Keratinocyte (primary cell): ENCODE data around the gene NAPA. TPM values are rescaled to one million over a fixed set of nuclear protein-coding genes. Genes with fewer than 3 reads are reported as not detected.

Source experiments
- DNase-seq: peaks from one replicate; pipeline ENCODE4 v3.0.0-alpha.2; 2011; ENCODE audit warnings: low read depth, missing footprints, low spot score
- FAIRE-seq: peaks from 2 replicates; lab custom pipeline; 2011; peaks lifted over from hg19 to GRCh38; lab: Jason Lieb, UNC
- H2AFZ ChIP-seq: 2 replicates; pipeline ENCODE4 v1.6.0; 2012; ENCODE audit warnings: low read length, control low read depth, inconsistent platforms; ENCODE audit not compliant: control insufficient read depth
- H3K27ac ChIP-seq: 2 replicates; pipeline ENCODE4 v1.5.1; 2011; ENCODE audit warnings: low read length; ENCODE audit not compliant: control insufficient read depth, insufficient read depth
- H3K27me3 ChIP-seq: 3 replicates; pipeline ENCODE4 v1.6.0; 2011; ENCODE audit warnings: low read length; ENCODE audit not compliant: control insufficient read depth, insufficient read depth; ENCODE audit errors: extremely low read depth
- H3K36me3 ChIP-seq, 2 experiments: 2 replicates in 1 of 2; 3 replicates in 1 of 2; pipeline ENCODE4 v1.5.1; 2011; ENCODE audit warnings: low read length in 2 of 2, mild to moderate bottlenecking in 1 of 2; ENCODE audit not compliant: control insufficient read depth in 2 of 2, insufficient read depth in 2 of 2; ENCODE audit errors: extremely low read depth in 1 of 2
- H3K4me1 ChIP-seq: 3 replicates; pipeline ENCODE4 v1.5.1; 2011; ENCODE audit warnings: low read length; ENCODE audit not compliant: control insufficient read depth, insufficient read depth; ENCODE audit errors: extremely low read depth
- H3K4me2 ChIP-seq: 3 replicates; pipeline ENCODE4 v1.6.0; 2011; ENCODE audit warnings: low read depth, low read length; ENCODE audit not compliant: control insufficient read depth, insufficient read depth; ENCODE audit errors: extremely low read depth
- H3K4me3 ChIP-seq, 3 experiments: fragments of 200-600 bp in 1 of 3; sonication (generic) in 1 of 3; 2 replicates in 2 of 3; 3 replicates in 1 of 3; pipeline ENCODE4 v1.5.1; 2011 to 2016; ENCODE audit warnings: low read length in 3 of 3, mild to moderate bottlenecking in 3 of 3, control low read depth in 2 of 3, inconsistent platforms in 1 of 3, low read depth in 1 of 3, mixed read lengths in 1 of 3, mixed run types in 1 of 3, moderate library complexity in 1 of 3; ENCODE audit not compliant: control insufficient read depth in 2 of 3, insufficient read depth in 2 of 3; ENCODE audit errors: extremely low read depth in 1 of 3
- H3K79me2 ChIP-seq: 2 replicates; pipeline ENCODE4 v1.6.0; 2012; ENCODE audit warnings: low read length; ENCODE audit not compliant: control insufficient read depth, insufficient read depth
- H3K9ac ChIP-seq: 3 replicates; pipeline ENCODE4 v1.6.0; 2011; ENCODE audit warnings: low read length; ENCODE audit not compliant: control insufficient read depth, insufficient read depth; ENCODE audit errors: extremely low read depth
- H3K9me1 ChIP-seq: 3 replicates; pipeline ENCODE4 v1.6.0; 2011; ENCODE audit warnings: low read length; ENCODE audit not compliant: control insufficient read depth, insufficient read depth; ENCODE audit errors: extremely low read depth
- H3K9me3 ChIP-seq: 2 replicates; pipeline ENCODE4 v1.5.1; 2012; ENCODE audit warnings: low read depth, low read length; ENCODE audit not compliant: control insufficient read depth
- H4K20me1 ChIP-seq: 3 replicates; pipeline ENCODE4 v1.6.0; 2011; ENCODE audit warnings: low read length; ENCODE audit not compliant: control insufficient read depth, insufficient read depth; ENCODE audit errors: extremely low read depth
- EZH2 ChIP-seq: IDR thresholded peaks from one replicate; pipeline ENCODE4 v1.6.1; 2012; ENCODE audit warnings: inconsistent platforms, mild to moderate bottlenecking, low read length, moderate library complexity
- dilution Hi-C: fragments of 300-500 bp; cut with MboI; formaldehyde crosslinking; loops from one replicate; pipeline ENCODE4 v1.7.0; 2020; ENCODE audit warnings: low sequenced_read_pairs; ENCODE audit not compliant: extremely low pct_ligation_motif_present
- polyA plus RNA-seq, 5 experiments: library from polyadenylated mRNA; depleted of rRNA in 3 of 5; stranded (reverse) in 3 of 5; stranded (forward) in 1 of 5; unstranded in 1 of 5; fragments of >200 nt; gene quantifications; 1 replicate in 1 of 5; 2 replicates in 3 of 5; 3 replicates in 1 of 5; pipeline versions ENCODE4 v1.2.1 to v1.2.3, GENCODE V29; 2011 to 2012; ENCODE audit warnings: missing spikeins in 2 of 5, low read depth in 1 of 5, low replicate concordance in 1 of 5
- TF ChIP-seq, protein P1 (sequence below), 3 experiments: IDR thresholded peaks in 1 of 3; conservative IDR thresholded peaks in 1 of 3; optimal IDR thresholded peaks in 1 of 3; 2 replicates in 2 of 3; 3 replicates in 1 of 3; pipeline versions ENCODE3 to v1.5.1; 2011; ENCODE audit warnings: low read length in 3 of 3, mild to moderate bottlenecking in 3 of 3, moderate library complexity in 2 of 3, control low read depth in 1 of 3, inconsistent platforms in 1 of 3; ENCODE audit not compliant: insufficient read depth in 2 of 3; ENCODE audit errors: extremely low read depth in 1 of 3

The NAPA gene
- polyA plus RNA-seq, 1 donor (not counting 4 experiments of a cell fraction or from before 2014, with no cell fraction given): 89.0 TPM

DNA sequence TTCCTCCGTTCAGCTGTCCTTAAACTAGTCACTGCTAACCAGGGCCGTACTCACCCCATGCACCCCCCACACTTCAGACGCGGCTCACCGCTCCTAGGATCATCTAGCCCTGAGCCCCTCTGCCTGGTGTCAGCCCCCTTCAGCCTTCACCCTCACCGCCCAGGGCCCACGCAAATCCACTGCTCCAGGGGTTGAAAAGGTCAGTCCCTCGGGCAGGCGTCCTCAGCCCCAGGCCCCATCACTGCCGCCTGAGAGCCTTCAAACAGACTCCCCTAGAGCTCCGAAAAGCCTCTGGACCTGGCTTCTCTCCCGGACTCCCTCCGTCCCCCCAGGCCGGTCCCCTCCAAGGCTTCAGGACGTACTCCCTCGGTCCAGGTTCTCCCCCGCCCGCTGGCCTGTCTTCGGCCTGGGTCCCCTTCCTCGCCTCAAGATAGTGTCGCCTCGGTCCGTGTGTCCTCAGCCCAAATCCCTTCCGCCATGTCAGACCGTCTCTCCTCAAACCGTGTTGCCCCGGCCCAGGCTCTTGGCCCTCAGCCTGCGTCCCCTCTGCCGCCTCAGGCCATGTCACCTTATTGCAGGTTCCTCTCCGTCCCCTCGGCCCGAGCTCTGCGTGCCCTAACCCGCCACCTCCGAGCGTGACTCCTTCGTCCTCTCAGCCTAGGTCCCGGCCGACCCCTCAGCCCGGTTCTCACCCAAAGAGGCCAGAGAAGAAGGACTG lies 553 bp downstream of the NAPA start:
- no peak for DNase-seq
- no peaks in the 10 kb centered on the region for H3K27me3 ChIP-seq
- H3K4me3 ChIP-seq: peak overlapping the region; percentile 87 to 97 (median 96)
- H3K27ac ChIP-seq: peak overlapping the region; percentile 97
- H3K4me2 ChIP-seq: peak overlapping the region; percentile 91
- H2AFZ ChIP-seq: peak overlapping the region; percentile 65
- H3K36me3 ChIP-seq: no peaks in the 10 kb centered on the region
- FAIRE-seq: no peak
- no peak for TF ChIP-seq EZH2
- TF ChIP-seq, protein P1, sequence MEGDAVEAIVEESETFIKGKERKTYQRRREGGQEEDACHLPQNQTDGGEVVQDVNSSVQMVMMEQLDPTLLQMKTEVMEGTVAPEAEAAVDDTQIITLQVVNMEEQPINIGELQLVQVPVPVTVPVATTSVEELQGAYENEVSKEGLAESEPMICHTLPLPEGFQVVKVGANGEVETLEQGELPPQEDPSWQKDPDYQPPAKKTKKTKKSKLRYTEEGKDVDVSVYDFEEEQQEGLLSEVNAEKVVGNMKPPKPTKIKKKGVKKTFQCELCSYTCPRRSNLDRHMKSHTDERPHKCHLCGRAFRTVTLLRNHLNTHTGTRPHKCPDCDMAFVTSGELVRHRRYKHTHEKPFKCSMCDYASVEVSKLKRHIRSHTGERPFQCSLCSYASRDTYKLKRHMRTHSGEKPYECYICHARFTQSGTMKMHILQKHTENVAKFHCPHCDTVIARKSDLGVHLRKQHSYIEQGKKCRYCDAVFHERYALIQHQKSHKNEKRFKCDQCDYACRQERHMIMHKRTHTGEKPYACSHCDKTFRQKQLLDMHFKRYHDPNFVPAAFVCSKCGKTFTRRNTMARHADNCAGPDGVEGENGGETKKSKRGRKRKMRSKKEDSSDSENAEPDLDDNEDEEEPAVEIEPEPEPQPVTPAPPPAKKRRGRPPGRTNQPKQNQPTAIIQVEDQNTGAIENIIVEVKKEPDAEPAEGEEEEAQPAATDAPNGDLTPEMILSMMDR (optimal IDR thresholded peaks at IDR 0.05 in 1 of 3, IDR thresholded peaks at IDR 0.05 in 1 of 3, conservative IDR thresholded peaks at IDR 0.05 in 1 of 3; ENCODE audit: extremely low read depth in 1 of 3, insufficient read depth in 2 of 3, low read length in 3 of 3): no peak
- peaks cover 47% of the 10 kb centered on the region for H3K4me1 ChIP-seq
- no peaks in the 10 kb centered on the region for H3K9me1 ChIP-seq
- H3K9ac ChIP-seq: peak overlapping the region; percentile 99
- dilution Hi-C loops: no loop called here
- H3K9me3 ChIP-seq: no peaks in the 10 kb centered on the region
- no peaks in the 10 kb centered on the region for H4K20me1 ChIP-seq
- H3K79me2 ChIP-seq: peaks cover 47% of the 10 kb centered on the region

DNA sequence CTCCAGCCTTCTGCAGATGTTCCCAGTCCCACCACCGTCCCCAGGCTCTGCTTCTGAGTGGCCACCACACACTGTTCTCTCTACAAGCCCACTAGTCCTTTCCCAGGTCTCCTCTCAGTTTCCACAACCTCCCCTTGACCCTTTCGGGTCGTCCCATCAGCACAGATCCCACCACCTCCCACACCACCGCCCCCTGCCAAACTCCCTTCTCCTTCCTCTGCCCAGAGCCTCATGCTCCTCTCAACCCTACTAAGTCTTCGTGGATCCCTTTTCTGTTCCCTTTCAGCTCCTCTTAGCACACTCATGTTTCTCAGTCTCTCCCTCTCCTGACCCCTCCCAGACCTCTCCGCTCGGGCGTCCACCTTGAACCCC lies 1.9 kb downstream of the NAPA start:
- TF ChIP-seq EZH2: no peak
- TF ChIP-seq, protein P1 (optimal IDR thresholded peaks at IDR 0.05 in 1 of 3, IDR thresholded peaks at IDR 0.05 in 1 of 3, conservative IDR thresholded peaks at IDR 0.05 in 1 of 3; ENCODE audit: extremely low read depth in 1 of 3, insufficient read depth in 2 of 3, low read length in 3 of 3): no peak
- FAIRE-seq (no peak), DNase-seq (no peak)
- Histone ChIP-seq H3K4me2 (peak overlapping the region; percentile 91), H3K27ac (peak overlapping the region; percentile 59), H4K20me1 (no peaks in the 10 kb centered on the region), H3K4me3 (peak overlapping the region; percentile 87 to 97 (median 96)), H2AFZ (no peak overlapping the region), H3K79me2 (peaks cover 60% of the 10 kb centered on the region), H3K9me3 (no peaks in the 10 kb centered on the region), H3K9me1 (peaks cover 2% of the 10 kb centered on the region), H3K36me3 (no peaks in the 10 kb centered on the region), H3K9ac (peak overlapping the region; percentile 99), H3K4me1 (peaks cover 49% of the 10 kb centered on the region), H3K27me3 (no peaks in the 10 kb centered on the region)
- dilution Hi-C loops: no loop called here
